Measurements from ENCODE around the gene ELF5. TPM values are rescaled to one million over a fixed set of nuclear protein-coding genes. Genes with fewer than 3 reads are reported as not detected.
A peak's percentile ranks its signal among the peaks of the same experiment; 100 is the strongest.

The ELF5 gene
- total and polyA plus RNA-seq, 2 of the 8 experiments (the other 6 are each of a cell fraction or from before 2014, with no cell fraction given), result not detected

- TF ChIP-seq CHD7 (IDR thresholded peaks at IDR 0.05; ENCODE audit: insufficient replicate concordance, low read length) (no peak), JUND (IDR thresholded peaks at IDR 0.05; ENCODE audit: low read length) (0 out of 2 replicates have a peak, but pooled peaks have one; percentile 11), ATF2 (IDR thresholded peaks at IDR 0.05; ENCODE audit: low read length) (no peak), KDM5A (IDR thresholded peaks at IDR 0.05; ENCODE audit: low read length) (no peak), BCL11A (IDR thresholded peaks at IDR 0.05; ENCODE audit: low read depth in 2 of 2, low read length in 2 of 2) (no peak), BRCA1 (IDR thresholded peaks at IDR 0.05; ENCODE audit: low read depth, low read length) (no peak)
These were observed 17.7 kb downstream of the ELF5 start (continued) for GRCh38 chr11:34495724-34496377.

All from H1 (cell line).